NCI-H510A treated with DMSO at 0.1 percent for 48 hours (cell line): Measurements from ENCODE around the gene DUSP22.

Source experiments
- DNase-seq: peaks from one replicate; lab custom pipeline; 2025; lab: John Stamatoyannopoulos, UW

Gene DUSP22

GRCh38 chr6:352896-353470, 60.7 kb downstream of the DUSP22 start:
- no peak for DNase-seq

GRCh38 chr6:353642-354614, 61.6 kb downstream of the DUSP22 start:
- no peak for DNase-seq

GRCh38 chr6:354631-355280, 62.5 kb downstream of the DUSP22 start:
- DNase-seq: no peak

- DNase-seq: no peak
These were observed 63.3 kb downstream of the DUSP22 start for GRCh38 chr6:355373-356208.

- no peak for DNase-seq
These were observed 64.6 kb downstream of the DUSP22 start for GRCh38 chr6:356828-357251.

GRCh38 chr6:357261-357790, 65.0 kb downstream of the DUSP22 start:
- DNase-seq: no peak

GRCh38 chr6:357791-358341, 65.6 kb downstream of the DUSP22 start:
- DNase-seq: no peak

GRCh38 chr6:358432-358831, 66.1 kb downstream of the DUSP22 start:
- no peak for DNase-seq

- DNase-seq: no peak
These were observed 66.6 kb downstream of the DUSP22 start for GRCh38 chr6:358847-359246.

GRCh38 chr6:359261-360035, 67.2 kb downstream of the DUSP22 start:
- no peak for DNase-seq

GRCh38 chr6:360349-360748, 68.1 kb downstream of the DUSP22 start:
- no peak for DNase-seq

GRCh38 chr6:360764-361373, 68.6 kb downstream of the DUSP22 start:
- no peak for DNase-seq

GRCh38 chr6:361411-362132, 69.3 kb downstream of the DUSP22 start:
- DNase-seq: no peak

GRCh38 chr6:362231-362923, 70.1 kb downstream of the DUSP22 start:
- no peak for DNase-seq

- DNase-seq: no peak
These were observed 70.6 kb downstream of the DUSP22 start for GRCh38 chr6:362924-363249.

GRCh38 chr6:363291-363690, 71.0 kb downstream of the DUSP22 start:
- DNase-seq: no peak

- no peak for DNase-seq
These were observed 71.6 kb downstream of the DUSP22 start for GRCh38 chr6:363909-364308.

- no peak for DNase-seq
These were observed 72.6 kb downstream of the DUSP22 start for GRCh38 chr6:364609-365540.
